Keratinocyte (primary cell): ENCODE data around the gene CEPT1. TPM values are rescaled to one million over a fixed set of nuclear protein-coding genes. Genes with fewer than 3 reads are reported as not detected.

Experiments used
- DNase-seq: peaks from one replicate; pipeline ENCODE4 v3.0.0-alpha.2; 2011; ENCODE audit warnings: low read depth, missing footprints, low spot score
- FAIRE-seq: peaks from 2 replicates; lab custom pipeline; 2011; peaks lifted over from hg19 to GRCh38; lab: Jason Lieb, UNC
- H2AFZ ChIP-seq: 2 replicates; pipeline ENCODE4 v1.6.0; 2012; ENCODE audit warnings: low read length, control low read depth, inconsistent platforms; ENCODE audit not compliant: control insufficient read depth
- H3K27ac ChIP-seq: 2 replicates; pipeline ENCODE4 v1.5.1; 2011; ENCODE audit warnings: low read length; ENCODE audit not compliant: control insufficient read depth, insufficient read depth
- H3K27me3 ChIP-seq: 3 replicates; pipeline ENCODE4 v1.6.0; 2011; ENCODE audit warnings: low read length; ENCODE audit not compliant: control insufficient read depth, insufficient read depth; ENCODE audit errors: extremely low read depth
- H3K36me3 ChIP-seq, 2 experiments: 2 replicates in 1 of 2; 3 replicates in 1 of 2; pipeline ENCODE4 v1.5.1; 2011; ENCODE audit warnings: low read length in 2 of 2, mild to moderate bottlenecking in 1 of 2; ENCODE audit not compliant: control insufficient read depth in 2 of 2, insufficient read depth in 2 of 2; ENCODE audit errors: extremely low read depth in 1 of 2
- H3K4me1 ChIP-seq: 3 replicates; pipeline ENCODE4 v1.5.1; 2011; ENCODE audit warnings: low read length; ENCODE audit not compliant: control insufficient read depth, insufficient read depth; ENCODE audit errors: extremely low read depth
- H3K4me2 ChIP-seq: 3 replicates; pipeline ENCODE4 v1.6.0; 2011; ENCODE audit warnings: low read depth, low read length; ENCODE audit not compliant: control insufficient read depth, insufficient read depth; ENCODE audit errors: extremely low read depth
- H3K4me3 ChIP-seq, 3 experiments: fragments of 200-600 bp in 1 of 3; sonication (generic) in 1 of 3; 2 replicates in 2 of 3; 3 replicates in 1 of 3; pipeline ENCODE4 v1.5.1; 2011 to 2016; ENCODE audit warnings: low read length in 3 of 3, mild to moderate bottlenecking in 3 of 3, control low read depth in 2 of 3, inconsistent platforms in 1 of 3, low read depth in 1 of 3, mixed read lengths in 1 of 3, mixed run types in 1 of 3, moderate library complexity in 1 of 3; ENCODE audit not compliant: control insufficient read depth in 2 of 3, insufficient read depth in 2 of 3; ENCODE audit errors: extremely low read depth in 1 of 3
- H3K79me2 ChIP-seq: 2 replicates; pipeline ENCODE4 v1.6.0; 2012; ENCODE audit warnings: low read length; ENCODE audit not compliant: control insufficient read depth, insufficient read depth
- H3K9ac ChIP-seq: 3 replicates; pipeline ENCODE4 v1.6.0; 2011; ENCODE audit warnings: low read length; ENCODE audit not compliant: control insufficient read depth, insufficient read depth; ENCODE audit errors: extremely low read depth
- H3K9me1 ChIP-seq: 3 replicates; pipeline ENCODE4 v1.6.0; 2011; ENCODE audit warnings: low read length; ENCODE audit not compliant: control insufficient read depth, insufficient read depth; ENCODE audit errors: extremely low read depth
- H3K9me3 ChIP-seq: 2 replicates; pipeline ENCODE4 v1.5.1; 2012; ENCODE audit warnings: low read depth, low read length; ENCODE audit not compliant: control insufficient read depth
- H4K20me1 ChIP-seq: 3 replicates; pipeline ENCODE4 v1.6.0; 2011; ENCODE audit warnings: low read length; ENCODE audit not compliant: control insufficient read depth, insufficient read depth; ENCODE audit errors: extremely low read depth
- EZH2 ChIP-seq: IDR thresholded peaks from one replicate; pipeline ENCODE4 v1.6.1; 2012; ENCODE audit warnings: inconsistent platforms, mild to moderate bottlenecking, low read length, moderate library complexity
- dilution Hi-C: fragments of 300-500 bp; cut with MboI; formaldehyde crosslinking; loops from one replicate; pipeline ENCODE4 v1.7.0; 2020; ENCODE audit warnings: low sequenced_read_pairs; ENCODE audit not compliant: extremely low pct_ligation_motif_present
- polyA plus RNA-seq, 5 experiments: library from polyadenylated mRNA; depleted of rRNA in 3 of 5; stranded (reverse) in 3 of 5; stranded (forward) in 1 of 5; unstranded in 1 of 5; fragments of >200 nt; gene quantifications; 1 replicate in 1 of 5; 2 replicates in 3 of 5; 3 replicates in 1 of 5; pipeline versions ENCODE4 v1.2.1 to v1.2.3, GENCODE V29; 2011 to 2012; ENCODE audit warnings: missing spikeins in 2 of 5, low read depth in 1 of 5, low replicate concordance in 1 of 5
- TF ChIP-seq, protein P1 (sequence below), 3 experiments: IDR thresholded peaks in 1 of 3; conservative IDR thresholded peaks in 1 of 3; optimal IDR thresholded peaks in 1 of 3; 2 replicates in 2 of 3; 3 replicates in 1 of 3; pipeline versions ENCODE3 to v1.5.1; 2011; ENCODE audit warnings: low read length in 3 of 3, mild to moderate bottlenecking in 3 of 3, moderate library complexity in 2 of 3, control low read depth in 1 of 3, inconsistent platforms in 1 of 3; ENCODE audit not compliant: insufficient read depth in 2 of 3; ENCODE audit errors: extremely low read depth in 1 of 3

The CEPT1 gene
- polyA plus RNA-seq, 1 donor (not counting 4 experiments of a cell fraction or from before 2014, with no cell fraction given), result 65.2 TPM

DNA sequence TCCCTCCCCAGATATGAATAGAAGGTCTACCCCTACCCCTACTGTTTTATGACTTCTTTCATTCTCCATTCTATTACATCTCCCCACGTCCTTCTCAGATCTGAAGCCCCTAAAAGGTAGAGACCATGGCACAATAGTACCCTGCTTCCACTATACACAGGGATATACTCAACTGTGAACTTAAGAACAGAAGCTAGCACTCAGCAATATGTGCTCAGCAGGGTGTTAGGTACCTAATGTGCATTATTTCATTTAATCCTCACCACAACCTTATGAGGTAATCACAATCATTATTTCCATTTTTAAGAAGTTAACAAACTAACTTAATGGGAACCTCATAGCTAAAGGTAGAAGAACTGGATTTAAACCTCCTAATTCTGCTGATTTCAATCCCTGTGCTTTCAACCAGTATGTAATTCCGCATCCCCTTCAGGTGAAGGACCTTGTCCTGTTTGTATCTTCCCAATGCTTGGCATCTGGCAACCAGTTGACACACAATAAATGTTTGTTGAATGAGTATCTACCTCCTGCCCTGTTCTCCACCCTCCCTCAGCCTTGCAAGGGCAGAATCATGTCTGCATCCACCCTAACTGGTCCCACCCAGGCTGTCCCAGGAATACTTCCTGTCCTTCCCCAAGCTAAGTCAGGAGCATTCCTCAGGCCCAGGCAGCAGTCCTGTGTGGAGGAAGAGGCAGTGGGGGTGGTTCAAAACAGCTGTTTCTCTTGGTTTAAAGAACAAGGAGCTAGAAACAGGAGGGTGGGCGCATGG, 53.9 kb downstream of the CEPT1 start:
- Histone ChIP-seq H3K4me2 (peak overlapping the region; percentile 75), H3K9ac (no peak overlapping the region), H4K20me1 (no peaks in the 10 kb centered on the region), H2AFZ (no peak overlapping the region), H3K27me3 (no peaks in the 10 kb centered on the region), H3K79me2 (no peaks in the 10 kb centered on the region), H3K9me3 (no peaks in the 10 kb centered on the region), H3K9me1 (no peaks in the 10 kb centered on the region), H3K4me3 (no peak overlapping the region), H3K36me3 (peaks cover 2 to 3% of the 10 kb centered on the region in 2 experiments), H3K4me1 (peaks cover 41% of the 10 kb centered on the region), H3K27ac (peak overlapping the region; percentile 64)
- TF ChIP-seq, protein P1, sequence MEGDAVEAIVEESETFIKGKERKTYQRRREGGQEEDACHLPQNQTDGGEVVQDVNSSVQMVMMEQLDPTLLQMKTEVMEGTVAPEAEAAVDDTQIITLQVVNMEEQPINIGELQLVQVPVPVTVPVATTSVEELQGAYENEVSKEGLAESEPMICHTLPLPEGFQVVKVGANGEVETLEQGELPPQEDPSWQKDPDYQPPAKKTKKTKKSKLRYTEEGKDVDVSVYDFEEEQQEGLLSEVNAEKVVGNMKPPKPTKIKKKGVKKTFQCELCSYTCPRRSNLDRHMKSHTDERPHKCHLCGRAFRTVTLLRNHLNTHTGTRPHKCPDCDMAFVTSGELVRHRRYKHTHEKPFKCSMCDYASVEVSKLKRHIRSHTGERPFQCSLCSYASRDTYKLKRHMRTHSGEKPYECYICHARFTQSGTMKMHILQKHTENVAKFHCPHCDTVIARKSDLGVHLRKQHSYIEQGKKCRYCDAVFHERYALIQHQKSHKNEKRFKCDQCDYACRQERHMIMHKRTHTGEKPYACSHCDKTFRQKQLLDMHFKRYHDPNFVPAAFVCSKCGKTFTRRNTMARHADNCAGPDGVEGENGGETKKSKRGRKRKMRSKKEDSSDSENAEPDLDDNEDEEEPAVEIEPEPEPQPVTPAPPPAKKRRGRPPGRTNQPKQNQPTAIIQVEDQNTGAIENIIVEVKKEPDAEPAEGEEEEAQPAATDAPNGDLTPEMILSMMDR (optimal IDR thresholded peaks at IDR 0.05 in 1 of 3, IDR thresholded peaks at IDR 0.05 in 1 of 3, conservative IDR thresholded peaks at IDR 0.05 in 1 of 3; ENCODE audit: extremely low read depth in 1 of 3, insufficient read depth in 2 of 3, low read length in 3 of 3), result no peak
- TF ChIP-seq EZH2, result no peak
- FAIRE-seq, result peak; percentile 23
- dilution Hi-C loops, result no loop called here
- DNase-seq, result no peak

DNA sequence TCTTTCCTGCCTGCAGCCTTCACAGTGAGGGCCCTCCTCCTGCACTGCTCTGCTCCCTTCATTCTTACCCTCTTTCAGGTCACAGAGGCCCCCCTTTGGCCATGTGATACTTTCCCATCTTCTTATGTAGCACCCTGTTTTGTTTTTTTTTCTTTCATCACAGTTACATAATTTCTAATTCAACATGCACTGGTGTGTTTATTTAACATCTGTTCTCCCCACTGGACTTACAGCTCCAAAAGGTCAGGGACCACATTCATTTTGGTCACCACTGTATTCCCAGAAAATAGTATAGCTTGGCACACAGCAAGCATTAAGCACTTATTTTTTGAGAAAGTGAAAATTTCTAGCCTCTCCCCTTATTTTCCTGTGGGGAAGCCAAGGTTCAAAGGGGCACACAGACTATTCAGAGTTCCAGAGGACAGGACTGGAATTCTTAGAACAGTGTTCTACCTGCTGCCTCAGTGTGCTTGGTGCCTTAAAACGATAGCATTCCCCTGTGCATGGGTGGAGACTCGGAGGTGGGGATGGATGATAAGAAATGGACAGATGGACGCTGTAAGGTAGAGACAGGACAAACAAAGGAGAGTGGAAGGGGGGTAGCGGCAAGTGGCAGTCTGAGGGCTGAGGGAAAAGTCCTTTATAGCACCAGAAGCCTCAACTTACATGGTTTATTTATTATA, 55.1 kb downstream of the CEPT1 start:
- Histone ChIP-seq H3K4me1 (peaks cover 41% of the 10 kb centered on the region), H3K9me3 (no peaks in the 10 kb centered on the region), H3K4me3 (no peak overlapping the region), H3K36me3 (peaks cover 2% of the 10 kb centered on the region in 2 experiments), H4K20me1 (no peaks in the 10 kb centered on the region), H3K79me2 (no peaks in the 10 kb centered on the region), H3K27me3 (no peaks in the 10 kb centered on the region), H3K9me1 (no peaks in the 10 kb centered on the region), H3K4me2 (no peak overlapping the region), H3K27ac (no peak overlapping the region), H3K9ac (no peak overlapping the region), H2AFZ (no peak overlapping the region)
- dilution Hi-C loops, result no loop called here
- no peak for TF ChIP-seq EZH2
- TF ChIP-seq, protein P1 (optimal IDR thresholded peaks at IDR 0.05 in 1 of 3, IDR thresholded peaks at IDR 0.05 in 1 of 3, conservative IDR thresholded peaks at IDR 0.05 in 1 of 3; ENCODE audit: extremely low read depth in 1 of 3, insufficient read depth in 2 of 3, low read length in 3 of 3), result no peak
- FAIRE-seq (no peak), DNase-seq (no peak)
